NCI-H345 treated with DMSO at 0.1 percent for 48 hours (cell line): ENCODE data around the gene APBA1.
"Not testable (repeated sequence)": the region's sequence is repeated elsewhere in the genome, so short reads cannot be mapped to it uniquely, and the experiment has no call there.

Source experiments
- DNase-seq: peaks from one replicate; lab custom pipeline; 2025; ENCODE audit not compliant: unreplicated experiment; lab: John Stamatoyannopoulos, UW

The APBA1 gene

GRCh38 chr9:69609156-69609555 is 63.0 kb downstream of the APBA1 start:
- DNase-seq: no peak

- DNase-seq: no peak
These were observed 66.1 kb downstream of the APBA1 start for GRCh38 chr9:69606089-69606488.

GRCh38 chr9:69605406-69605805 is 66.8 kb downstream of the APBA1 start:
- no peak for DNase-seq

GRCh38 chr9:69604568-69605219 is 67.5 kb downstream of the APBA1 start:
- DNase-seq: no peak

GRCh38 chr9:69603656-69604055 is 68.5 kb downstream of the APBA1 start:
- no peak for DNase-seq

DNA sequence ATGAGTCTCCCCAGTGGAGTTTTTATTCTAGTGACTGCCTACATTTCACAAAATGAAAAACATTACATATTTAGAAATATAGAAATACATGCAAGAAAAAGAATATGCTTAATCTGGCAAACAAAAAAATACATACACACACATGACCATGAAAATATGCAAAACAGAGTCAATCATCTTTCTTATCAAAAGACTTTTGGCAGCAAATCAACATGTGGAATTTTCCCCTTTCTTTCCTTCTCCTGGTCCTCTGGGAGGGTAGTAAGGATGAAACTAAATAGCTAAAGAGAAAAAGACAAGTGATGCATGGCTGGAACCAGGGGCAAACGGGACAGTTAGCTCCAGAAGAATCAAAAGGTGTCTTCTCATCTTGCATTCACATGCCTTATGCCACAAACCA is 69.4 kb downstream of the APBA1 start:
- DNase-seq: no peak

- no peak for DNase-seq
These were observed 70.5 kb downstream of the APBA1 start for GRCh38 chr9:69601698-69602097.

- DNase-seq: no peak
These were observed 71.7 kb downstream of the APBA1 start for GRCh38 chr9:69600314-69601047.

GRCh38 chr9:69599232-69599971 is 72.8 kb downstream of the APBA1 start:
- no peak for DNase-seq

DNA sequence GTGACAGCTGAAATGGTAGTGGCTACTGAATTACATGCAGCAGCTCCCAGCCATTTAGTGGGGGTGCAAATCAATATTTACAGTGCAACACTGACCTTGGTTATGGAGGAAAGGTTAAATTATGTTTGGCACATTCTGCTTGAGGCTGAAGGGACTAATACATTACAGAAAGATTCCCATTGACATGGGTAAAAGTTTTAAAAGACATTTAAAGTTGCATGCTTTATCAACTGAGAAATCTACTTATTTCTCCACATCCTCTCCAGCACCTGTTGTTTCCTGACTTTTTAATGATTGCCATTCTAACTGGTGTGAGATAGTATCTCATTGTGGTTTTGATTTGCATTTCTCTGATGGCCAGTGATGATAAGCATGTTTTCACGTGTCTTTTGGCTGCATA is 75.3 kb downstream of the APBA1 start:
- not testable (repeated sequence) for DNase-seq

DNA sequence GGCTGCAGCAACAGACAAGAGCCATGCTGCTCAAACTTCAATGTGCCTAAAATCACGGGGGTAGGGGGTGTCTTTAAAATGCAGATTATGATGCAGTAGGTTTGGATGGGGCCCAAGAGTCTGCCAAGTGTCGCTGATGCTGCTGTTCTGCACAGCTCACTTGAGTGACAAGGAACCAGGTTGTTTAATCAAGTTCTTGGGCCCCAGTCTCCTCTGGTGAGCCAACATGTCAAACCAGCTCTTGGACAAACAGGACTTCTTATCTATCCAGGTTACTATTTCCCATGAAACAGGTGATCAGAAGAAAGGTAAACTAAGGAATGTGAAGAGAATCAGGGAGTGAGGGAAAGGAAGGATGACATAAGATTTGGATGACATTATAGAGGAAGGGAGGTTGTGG is 78.0 kb downstream of the APBA1 start:
- DNase-seq: no peak

GRCh38 chr9:69593756-69594155 is 78.4 kb downstream of the APBA1 start:
- DNase-seq: no peak

GRCh38 chr9:69593301-69593700 is 78.9 kb downstream of the APBA1 start:
- DNase-seq: no peak

GRCh38 chr9:69590266-69590665 is 81.9 kb downstream of the APBA1 start:
- no peak for DNase-seq

DNA sequence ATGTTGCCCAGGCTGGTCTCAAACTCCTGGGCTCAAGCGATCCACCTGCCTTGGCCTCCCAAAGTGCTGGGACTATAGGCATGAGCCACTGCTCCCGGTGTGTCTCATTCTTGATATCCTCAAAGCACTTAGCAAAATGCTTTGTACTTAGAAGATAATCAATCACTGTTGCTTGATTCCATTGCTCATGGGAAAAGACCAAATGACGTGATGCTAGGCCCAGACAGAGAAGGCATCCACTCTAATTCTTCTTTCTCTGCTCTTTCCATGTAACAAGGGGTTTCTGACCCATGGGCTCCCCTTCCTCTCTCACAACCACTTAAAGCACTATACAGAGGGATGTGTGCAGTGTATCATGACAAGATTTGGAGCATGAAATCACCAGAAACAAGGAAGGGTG is 83.0 kb downstream of the APBA1 start:
- DNase-seq: no peak

GRCh38 chr9:69585571-69585970 is 86.6 kb downstream of the APBA1 start:
- DNase-seq: no peak

GRCh38 chr9:69584759-69585158 is 87.4 kb downstream of the APBA1 start:
- DNase-seq: no peak

DNA sequence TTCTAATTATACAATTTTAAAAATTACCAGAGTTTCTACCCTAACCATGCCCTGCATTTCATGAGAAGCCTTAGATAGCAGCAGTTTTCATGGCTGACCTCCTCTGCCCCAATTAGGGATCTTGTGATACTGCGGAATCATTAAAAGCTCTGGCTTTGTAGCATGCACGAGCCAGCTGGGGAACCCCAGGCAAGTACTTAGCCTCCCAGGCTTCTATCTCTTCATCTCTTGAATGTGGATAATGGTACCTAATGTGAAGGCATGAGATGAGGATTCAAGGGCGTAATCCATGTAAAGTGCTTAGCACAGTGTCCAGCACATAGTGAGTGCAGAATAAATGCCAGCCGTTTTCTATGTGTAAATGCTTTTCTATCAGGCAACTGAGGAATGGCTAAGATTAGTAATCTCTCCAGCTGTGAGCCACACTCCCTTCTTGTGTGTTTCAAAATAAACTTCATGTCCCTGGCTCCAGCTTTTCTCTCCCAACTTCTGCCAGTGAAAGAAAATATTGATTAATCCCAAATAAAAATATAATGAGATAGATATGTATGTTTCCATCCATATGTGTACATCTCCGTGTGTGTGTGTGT is 88.4 kb downstream of the APBA1 start:
- no peak for DNase-seq

GRCh38 chr9:69582544-69583297 is 89.5 kb downstream of the APBA1 start:
- DNase-seq: no peak

- DNase-seq: no peak
These were observed 90.2 kb downstream of the APBA1 start for GRCh38 chr9:69582018-69582417.

GRCh38 chr9:69580582-69581214 is 91.5 kb downstream of the APBA1 start:
- no peak for DNase-seq
